Activated CD8-positive, alpha-beta memory T cell treated with anti-CD3 and anti-CD28 coated beads, Interleukin-2, amount 50 U/mL, for 48 hours (primary cell): ENCODE data around the gene HDHD5.

ENCODE experiments used
- DNase-seq: peaks from one replicate; pipeline ENCODE4 v3.0.0-alpha.2; 2020

The HDHD5 gene

GRCh38 chr22:17158568-17159503 is at the start of gene HDHD5:
HDHD5 (minus strand) TSS chr22:17159277; CDS start chr22:17159251, 26 bp downstream.
- DNase-seq, result peak; percentile 94

GRCh38 chr22:17205432-17205831 is 46.4 kb upstream of the HDHD5 start:
- no peak for DNase-seq

- no peak for DNase-seq
Observed at GRCh38 chr22:17201285-17201945, 42.3 kb upstream of the HDHD5 start.

- DNase-seq, result no peak
Observed at GRCh38 chr22:17199003-17199731, 40.1 kb upstream of the HDHD5 start.

GRCh38 chr22:17198170-17199002 is 39.3 kb upstream of the HDHD5 start:
- DNase-seq, result no peak

- DNase-seq, result no peak
Observed at GRCh38 chr22:17194213-17194612, 35.1 kb upstream of the HDHD5 start.

GRCh38 chr22:17192186-17192585 is 33.1 kb upstream of the HDHD5 start:
- DNase-seq, result no peak

GRCh38 chr22:17191163-17191784 is 32.2 kb upstream of the HDHD5 start:
- no peak for DNase-seq

- DNase-seq, result no peak
Observed at GRCh38 chr22:17190702-17191101, 31.6 kb upstream of the HDHD5 start.

GRCh38 chr22:17176715-17177114 is 17.6 kb upstream of the HDHD5 start:
- no peak for DNase-seq

- no peak for DNase-seq
Observed at GRCh38 chr22:17172029-17172833, 13.2 kb upstream of the HDHD5 start.

- DNase-seq, result peak; percentile 96
Observed at GRCh38 chr22:17171153-17172028, 12.3 kb upstream of the HDHD5 start.

GRCh38 chr22:17167486-17167885 is 8.4 kb upstream of the HDHD5 start:
- DNase-seq, result no peak

GRCh38 chr22:17164392-17165024 is 5.4 kb upstream of the HDHD5 start:
- no peak for DNase-seq

GRCh38 chr22:17162731-17163130 is 3.7 kb upstream of the HDHD5 start:
- no peak for DNase-seq

- no peak for DNase-seq
Observed at GRCh38 chr22:17161991-17162390, 2.9 kb upstream of the HDHD5 start.

- peak; percentile 86 for DNase-seq
Observed at GRCh38 chr22:17159504-17159951, 451 bp upstream of the HDHD5 start.

GRCh38 chr22:17158176-17158567 is 905 bp downstream of the HDHD5 start:
- DNase-seq, result no peak

- no peak for DNase-seq
Observed at GRCh38 chr22:17157714-17158113, 1.4 kb downstream of the HDHD5 start.
